HepG2 (cell line): ENCODE results near the gene IFI35. TPM values are rescaled to one million over a fixed set of nuclear protein-coding genes. Genes with fewer than 3 reads are reported as not detected.
A peak's percentile ranks its signal among the peaks of the same experiment; 100 is the strongest.

Source experiments
- HIVEP1 ChIP-seq: sonication (generic); formaldehyde crosslinking; IDR thresholded peaks from 2 replicates; pipeline ENCODE4 v1.4.0; 2020; ENCODE audit warnings: mild to moderate bottlenecking, missing genetic modification reagents
- HMG20A ChIP-seq: IDR thresholded peaks from 2 replicates; pipeline ENCODE4 v1.6.1; 2016; ENCODE audit warnings: borderline replicate concordance
- JUND ChIP-seq: sonication (generic); formaldehyde crosslinking; IDR thresholded peaks from 2 replicates; pipeline ENCODE4 v1.8.0; 2022; ENCODE audit warnings: mild to moderate bottlenecking, missing genetic modification reagents
- MEF2D ChIP-seq: sonication (generic); formaldehyde crosslinking; IDR thresholded peaks from 2 replicates; pipeline ENCODE4 v1.5.1; 2020; ENCODE audit warnings: mild to moderate bottlenecking, missing genetic modification reagents
- NKX3-1 ChIP-seq: sonication (generic); formaldehyde crosslinking; IDR thresholded peaks from 2 replicates; pipeline ENCODE4 v1.5.0; 2020; ENCODE audit warnings: missing genetic modification reagents
- REL ChIP-seq: sonication (generic); formaldehyde crosslinking; conservative IDR thresholded peaks from 2 replicates; pipeline ENCODE4 v1.8.0; 2022; ENCODE audit warnings: mild to moderate bottlenecking, missing genetic modification reagents, moderate library complexity
- REST ChIP-seq, 2 experiments: IDR thresholded peaks; 2 replicates each; pipeline ENCODE4 v1.6.1; 2011 to 2012; ENCODE audit warnings: low read length in 2 of 2, borderline replicate concordance in 1 of 2, low read depth in 1 of 2, mild to moderate bottlenecking in 1 of 2, moderate library complexity in 1 of 2
- THAP11 ChIP-seq: IDR thresholded peaks from 2 replicates; pipeline ENCODE4 v1.6.1; 2016; ENCODE audit warnings: missing biosample characterization, missing genetic modification reagents
- ZNF121 ChIP-seq: sonication (generic); formaldehyde crosslinking; IDR thresholded peaks from 2 replicates; pipeline ENCODE4 v1.5.0; 2020; ENCODE audit warnings: mild to moderate bottlenecking, missing genetic modification reagents
- ZNF232 ChIP-seq: sonication (generic); formaldehyde crosslinking; IDR thresholded peaks from 2 replicates; pipeline ENCODE4 v1.4.0; 2020; ENCODE audit warnings: missing genetic modification reagents, borderline replicate concordance
- ZNF343 ChIP-seq: sonication (generic); formaldehyde crosslinking; IDR thresholded peaks from 2 replicates; pipeline ENCODE4 v1.4.0; 2020; ENCODE audit warnings: mild to moderate bottlenecking, missing genetic modification reagents
- ZNF562 ChIP-seq: sonication (generic); formaldehyde crosslinking; IDR thresholded peaks from 2 replicates; pipeline ENCODE4 v1.8.0; 2022; ENCODE audit warnings: missing genetic modification reagents, borderline replicate concordance
- ZNF724P ChIP-seq: sonication (generic); formaldehyde crosslinking; IDR thresholded peaks from 2 replicates; pipeline ENCODE4 v1.8.0; 2022; ENCODE audit warnings: missing genetic modification reagents, borderline replicate concordance
- ZNF781 ChIP-seq: sonication (generic); formaldehyde crosslinking; IDR thresholded peaks from 2 replicates; pipeline ENCODE4 v1.5.1; 2020; ENCODE audit warnings: borderline replicate concordance, mild to moderate bottlenecking, missing genetic modification reagents; ENCODE audit errors: not compliant biosample characterization
- ZUFSP ChIP-seq: sonication (generic); formaldehyde crosslinking; IDR thresholded peaks from 2 replicates; pipeline ENCODE4 v1.9.0; 2021; ENCODE audit warnings: missing genetic modification reagents, mild to moderate bottlenecking, borderline replicate concordance
- polyA plus RNA-seq, 8 experiments: library from polyadenylated mRNA; depleted of rRNA in 3 of 8; stranded (reverse) in 7 of 8; unstranded in 1 of 8; fragments of >200 nt; fragmentation: Illumina TruSeq in 4 of 8; extraction: Trizol in 4 of 8; gene quantifications; 2 replicates each; pipeline versions ENCODE4 v1.2.1 to v1.2.3, GENCODE V29; 2011 to 2016; ENCODE audit warnings: low read depth in 4 of 8, missing spikeins in 1 of 8, mixed read lengths in 1 of 8; ENCODE audit not compliant: insufficient read depth in 1 of 8
- total RNA-seq, 5 experiments: library from RNA; depleted of rRNA; stranded (reverse); fragments of >200 nt; fragmentation: Illumina TruSeq; extraction: Trizol; gene quantifications; 2 replicates each; pipeline ENCODE4 v1.2.3, GENCODE V29; 2016; ENCODE audit warnings: low read depth in 1 of 5
- TF ChIP-seq, protein P1 (sequence below): sonication (generic); formaldehyde crosslinking; IDR thresholded peaks from 2 replicates; pipeline ENCODE4 v1.5.0; 2020; ENCODE audit warnings: missing genetic modification reagents, mild to moderate bottlenecking, borderline replicate concordance
- TF ChIP-seq, protein P2 (sequence below): sonication (generic); formaldehyde crosslinking; IDR thresholded peaks from 2 replicates; pipeline ENCODE4 v1.5.0; 2020; ENCODE audit warnings: missing genetic modification reagents, mild to moderate bottlenecking, borderline replicate concordance
- TF ChIP-seq, protein P3 (sequence below): sonication (generic); formaldehyde crosslinking; IDR thresholded peaks from 2 replicates; pipeline ENCODE4 v1.4.0; 2020; ENCODE audit warnings: missing genetic modification reagents, mild to moderate bottlenecking, borderline replicate concordance

IFI35 gene
- total and polyA plus RNA-seq, 2 of the 13 experiments (the other 11 are each of a cell fraction or from before 2014, with no cell fraction given) = 28.9 to 38.1 TPM

DNA sequence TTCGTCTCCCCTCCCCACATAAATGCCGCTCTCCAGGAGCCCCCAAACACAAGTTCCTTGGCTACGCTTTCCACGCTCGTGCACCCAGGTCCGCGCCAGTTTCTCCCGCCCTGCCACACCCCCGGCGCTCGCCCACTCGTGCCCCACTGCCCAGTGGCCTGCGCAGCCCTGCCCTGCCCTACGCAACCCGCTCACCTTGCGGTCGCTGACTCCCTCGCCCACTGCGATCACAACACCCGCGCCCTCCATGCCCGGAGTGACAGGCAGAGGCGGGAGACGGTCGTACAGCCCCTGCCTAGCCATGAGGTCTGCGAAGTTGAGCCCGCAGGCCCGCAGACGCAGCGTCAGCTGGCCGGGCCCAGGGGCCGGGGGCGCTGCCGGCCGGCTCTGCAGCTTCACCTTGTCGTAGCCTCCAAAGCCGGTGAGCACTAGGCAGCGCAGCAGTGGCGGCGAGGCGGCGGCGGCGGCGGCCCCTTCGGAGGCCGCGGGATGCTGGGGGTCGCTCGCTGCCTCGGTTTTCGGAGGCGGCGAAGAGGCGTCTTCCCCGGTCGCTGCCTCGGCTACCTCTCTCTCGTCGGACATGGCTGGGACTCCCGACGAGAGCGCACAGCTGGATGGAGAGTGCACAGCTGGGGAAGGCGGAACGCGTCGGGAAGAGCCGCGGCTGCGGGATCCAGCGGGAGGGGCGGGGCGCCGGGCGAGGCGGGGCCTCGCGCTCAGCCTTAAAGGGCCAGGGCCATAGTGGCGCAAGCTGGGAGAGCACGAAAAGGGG, 15.3 kb downstream of the IFI35 start, which contains the start of gene VAT1 (continued):
- TF ChIP-seq, protein P1, sequence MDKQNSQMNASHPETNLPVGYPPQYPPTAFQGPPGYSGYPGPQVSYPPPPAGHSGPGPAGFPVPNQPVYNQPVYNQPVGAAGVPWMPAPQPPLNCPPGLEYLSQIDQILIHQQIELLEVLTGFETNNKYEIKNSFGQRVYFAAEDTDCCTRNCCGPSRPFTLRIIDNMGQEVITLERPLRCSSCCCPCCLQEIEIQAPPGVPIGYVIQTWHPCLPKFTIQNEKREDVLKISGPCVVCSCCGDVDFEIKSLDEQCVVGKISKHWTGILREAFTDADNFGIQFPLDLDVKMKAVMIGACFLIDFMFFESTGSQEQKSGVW (CRISPR knock-in tag) = no peak
- TF ChIP-seq ZNF562 (no peak), ZNF781 (CRISPR knock-in tag) (peak; percentile 64), JUND (CRISPR knock-in tag) (no peak), REL (CRISPR knock-in tag) (0 out of 2 replicates have a peak, but pooled peaks have one; percentile 75), REST (IDR thresholded peaks at IDR 0.05; ENCODE audit: borderline replicate concordance in 1 of 2, low read depth in 1 of 2, low read length in 2 of 2) (no peak), HMG20A (CRISPR knock-in tag) (no peak), ZNF343 (CRISPR knock-in tag) (0 out of 2 replicates have a peak, but pooled peaks have one; percentile 81), ZNF121 (no peak), ZNF724P (0 out of 2 replicates have a peak, but pooled peaks have one; percentile 69), MEF2D (CRISPR knock-in tag) (no peak), HIVEP1 (CRISPR knock-in tag) (0 out of 2 replicates have a peak, but pooled peaks have one; percentile 55), NKX3-1 (CRISPR knock-in tag) (peak; percentile 68; the same call in 1 of the 2 replicates), ZUFSP (no peak), THAP11 (CRISPR knock-in tag) (peak; percentile 51; the same call in 1 of the 2 replicates), ZNF232 (peak; percentile 83; the same call in 1 of the 2 replicates)
- TF ChIP-seq, protein P2, sequence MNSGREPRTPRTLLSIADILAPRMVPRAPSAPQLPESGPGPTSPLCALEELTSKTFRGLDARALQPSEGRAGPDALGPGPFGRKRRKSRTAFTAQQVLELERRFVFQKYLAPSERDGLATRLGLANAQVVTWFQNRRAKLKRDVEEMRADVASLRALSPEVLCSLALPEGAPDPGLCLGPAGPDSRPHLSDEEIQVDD (CRISPR knock-in tag) = peak; percentile 74; the same call in 1 of the 2 replicates
- TF ChIP-seq, protein P3, sequence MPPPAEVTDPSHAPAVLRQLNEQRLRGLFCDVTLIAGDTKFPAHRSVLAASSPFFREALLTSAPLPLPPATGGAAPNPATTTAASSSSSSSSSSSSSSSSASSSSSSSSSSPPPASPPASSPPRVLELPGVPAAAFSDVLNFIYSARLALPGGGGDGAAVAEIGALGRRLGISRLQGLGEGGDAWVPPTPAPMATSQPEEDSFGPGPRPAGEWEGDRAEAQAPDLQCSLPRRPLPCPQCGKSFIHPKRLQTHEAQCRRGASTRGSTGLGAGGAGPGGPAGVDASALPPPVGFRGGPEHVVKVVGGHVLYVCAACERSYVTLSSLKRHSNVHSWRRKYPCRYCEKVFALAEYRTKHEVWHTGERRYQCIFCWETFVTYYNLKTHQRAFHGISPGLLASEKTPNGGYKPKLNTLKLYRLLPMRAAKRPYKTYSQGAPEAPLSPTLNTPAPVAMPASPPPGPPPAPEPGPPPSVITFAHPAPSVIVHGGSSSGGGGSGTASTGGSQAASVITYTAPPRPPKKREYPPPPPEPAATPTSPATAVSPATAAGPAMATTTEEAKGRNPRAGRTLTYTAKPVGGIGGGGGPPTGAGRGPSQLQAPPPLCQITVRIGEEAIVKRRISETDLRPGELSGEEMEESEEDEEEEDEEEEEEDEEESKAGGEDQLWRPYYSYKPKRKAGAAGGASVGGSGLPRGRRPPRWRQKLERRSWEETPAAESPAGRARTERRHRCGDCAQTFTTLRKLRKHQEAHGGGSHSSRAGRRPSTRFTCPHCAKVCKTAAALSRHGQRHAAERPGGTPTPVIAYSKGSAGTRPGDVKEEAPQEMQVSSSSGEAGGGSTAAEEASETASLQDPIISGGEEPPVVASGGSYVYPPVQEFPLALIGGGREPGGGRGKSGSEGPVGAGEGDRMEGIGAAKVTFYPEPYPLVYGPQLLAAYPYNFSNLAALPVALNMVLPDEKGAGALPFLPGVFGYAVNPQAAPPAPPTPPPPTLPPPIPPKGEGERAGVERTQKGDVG = no peak
